ENCODE data around the gene FAF2. TPM values are rescaled to one million over a fixed set of nuclear protein-coding genes. Genes with fewer than 3 reads are reported as not detected.
"Not testable (repeated sequence)": the region's sequence is repeated elsewhere in the genome, so short reads cannot be mapped to it uniquely, and the experiment has no call there.

Gene FAF2
- total RNA-seq, 1 experiment from 2014 or later = 29.4 TPM

GRCh38 chr5:176415952-176416924, 31.9 kb upstream of the FAF2 start, which contains the start of gene CLTB:
TSS of gene CLTB (minus strand) at chr5:176416539. CDS start at chr5:176416363, 176 bp downstream.
- peak; percentile 88 for DNase-seq (ENCODE audit: low spot score)
- in situ Hi-C loops (cut with HindIII; ENCODE audit: low sequenced_read_pairs) = no loop called here

- in situ Hi-C loops (cut with HindIII; ENCODE audit: low sequenced_read_pairs) = no loop called here
- peak; percentile 53 for DNase-seq (ENCODE audit: low spot score)
Observed at GRCh38 chr5:176416965-176417364, 31.2 kb upstream of the FAF2 start.

- DNase-seq (ENCODE audit: low spot score) = no peak
- in situ Hi-C loops (cut with HindIII; ENCODE audit: low sequenced_read_pairs) = no loop called here
Observed at GRCh38 chr5:176418251-176418650, 29.9 kb upstream of the FAF2 start.

GRCh38 chr5:176420086-176420485, 28.1 kb upstream of the FAF2 start:
- no peak for DNase-seq (ENCODE audit: low spot score)
- in situ Hi-C loops (cut with HindIII; ENCODE audit: low sequenced_read_pairs) = no loop called here

- in situ Hi-C loops (cut with HindIII; ENCODE audit: low sequenced_read_pairs) = no loop called here
- DNase-seq (ENCODE audit: low spot score) = no peak
Observed at GRCh38 chr5:176420972-176421544, 27.1 kb upstream of the FAF2 start.

- no peak for DNase-seq (ENCODE audit: low spot score)
- in situ Hi-C loops (cut with HindIII; ENCODE audit: low sequenced_read_pairs) = no loop called here
Observed at GRCh38 chr5:176424181-176424580, 24.0 kb upstream of the FAF2 start.

GRCh38 chr5:176425138-176425537, 23.0 kb upstream of the FAF2 start:
- no peak for DNase-seq (ENCODE audit: low spot score)
- in situ Hi-C loops (cut with HindIII; ENCODE audit: low sequenced_read_pairs) = no loop called here

- no peak for DNase-seq (ENCODE audit: low spot score)
- in situ Hi-C loops (cut with HindIII; ENCODE audit: low sequenced_read_pairs) = no loop called here
Observed at GRCh38 chr5:176425791-176426190, 22.4 kb upstream of the FAF2 start.

- in situ Hi-C loops (cut with HindIII; ENCODE audit: low sequenced_read_pairs) = no loop called here
- DNase-seq (ENCODE audit: low spot score) = no peak
Observed at GRCh38 chr5:176426876-176427275, 21.3 kb upstream of the FAF2 start.

- no peak for DNase-seq (ENCODE audit: low spot score)
Observed at GRCh38 chr5:176427971-176428370, 20.2 kb upstream of the FAF2 start.

GRCh38 chr5:176429972-176430371, 18.2 kb upstream of the FAF2 start:
- in situ Hi-C loops (cut with HindIII; ENCODE audit: low sequenced_read_pairs) = no loop called here

More at GRCh38 chr5:176427971-176428370, 20.2 kb upstream of the FAF2 start:
- in situ Hi-C loops (cut with HindIII; ENCODE audit: low sequenced_read_pairs) = no loop called here

GRCh38 chr5:176432707-176433106, 15.5 kb upstream of the FAF2 start:
- DNase-seq (ENCODE audit: low spot score) = no peak
- in situ Hi-C loops (cut with HindIII; ENCODE audit: low sequenced_read_pairs) = no loop called here

More at GRCh38 chr5:176429972-176430371, 18.2 kb upstream of the FAF2 start:
- DNase-seq (ENCODE audit: low spot score) = no peak

GRCh38 chr5:176436656-176437055, 11.5 kb upstream of the FAF2 start:
- in situ Hi-C loops (cut with HindIII; ENCODE audit: low sequenced_read_pairs) = no loop called here
- no peak for DNase-seq (ENCODE audit: low spot score)

GRCh38 chr5:176438959-176439757, 9.0 kb upstream of the FAF2 start:
- no peak for DNase-seq (ENCODE audit: low spot score)
- in situ Hi-C loops (cut with HindIII; ENCODE audit: low sequenced_read_pairs) = no loop called here

- DNase-seq (ENCODE audit: low spot score) = no peak
Observed at GRCh38 chr5:176440927-176441706, 7.1 kb upstream of the FAF2 start.

GRCh38 chr5:176441921-176442323, 6.3 kb upstream of the FAF2 start:
- in situ Hi-C loops (cut with HindIII; ENCODE audit: low sequenced_read_pairs) = no loop called here
- DNase-seq (ENCODE audit: low spot score) = no peak

More at GRCh38 chr5:176440927-176441706, 7.1 kb upstream of the FAF2 start:
- in situ Hi-C loops (cut with HindIII; ENCODE audit: low sequenced_read_pairs) = no loop called here

- in situ Hi-C loops (cut with HindIII; ENCODE audit: low sequenced_read_pairs); DNase-seq (ENCODE audit: low spot score): not testable (repeated sequence)
Observed at GRCh38 chr5:176442911-176443310, 5.3 kb upstream of the FAF2 start.

- in situ Hi-C loops (cut with HindIII; ENCODE audit: low sequenced_read_pairs) = no loop called here
- no peak for DNase-seq (ENCODE audit: low spot score)
Observed at GRCh38 chr5:176444742-176445141, 3.4 kb upstream of the FAF2 start.
